NCI-H2107 (cell line): ENCODE measurements around the gene CABLES2.

Experiments used
- DNase-seq: peaks from one replicate; lab custom pipeline; 2025; lab: John Stamatoyannopoulos, UW

The CABLES2 gene

GRCh38 chr20:62407221-62407992 lies at the start of gene CABLES2:
Gene CABLES2, minus strand, starts transcription at chr20:62407285. Its CDS starts 9 bp downstream, at chr20:62407276.
- DNase-seq: peak; percentile 74

GRCh38 chr20:62455929-62456328 lies 48.8 kb upstream of the CABLES2 start:
- no peak for DNase-seq

- DNase-seq: no peak
Measured at GRCh38 chr20:62454904-62455636, 48.0 kb upstream of the CABLES2 start.

- no peak for DNase-seq
Measured at GRCh38 chr20:62453186-62453808, 46.2 kb upstream of the CABLES2 start.

GRCh38 chr20:62452475-62453095 lies 45.5 kb upstream of the CABLES2 start:
- no peak for DNase-seq

GRCh38 chr20:62451970-62452369 lies 44.9 kb upstream of the CABLES2 start:
- DNase-seq: no peak

- no peak for DNase-seq
Measured at GRCh38 chr20:62451156-62451767, 44.2 kb upstream of the CABLES2 start.

- no peak for DNase-seq
Measured at GRCh38 chr20:62449951-62450691, 43.0 kb upstream of the CABLES2 start.

- no peak for DNase-seq
Measured at GRCh38 chr20:62448788-62449187, 41.7 kb upstream of the CABLES2 start.

GRCh38 chr20:62448038-62448437 lies 41.0 kb upstream of the CABLES2 start:
- DNase-seq: no peak

- DNase-seq: no peak
Measured at GRCh38 chr20:62446888-62447869, 40.1 kb upstream of the CABLES2 start.

GRCh38 chr20:62446481-62446880 lies 39.4 kb upstream of the CABLES2 start:
- DNase-seq: no peak

- DNase-seq: no peak
Measured at GRCh38 chr20:62445553-62446340, 38.7 kb upstream of the CABLES2 start.

- DNase-seq: no peak
Measured at GRCh38 chr20:62444286-62444685, 37.2 kb upstream of the CABLES2 start.

- no peak for DNase-seq
Measured at GRCh38 chr20:62441987-62442539, 35.0 kb upstream of the CABLES2 start.

GRCh38 chr20:62439218-62439617 lies 32.1 kb upstream of the CABLES2 start:
- DNase-seq: no peak

- peak; percentile 32 for DNase-seq
Measured at GRCh38 chr20:62437927-62438326, 30.8 kb upstream of the CABLES2 start.

- no peak for DNase-seq
Measured at GRCh38 chr20:62437496-62437895, 30.4 kb upstream of the CABLES2 start.

GRCh38 chr20:62436692-62437091 lies 29.6 kb upstream of the CABLES2 start:
- DNase-seq: no peak
